OCI-LY7 (cell line): ENCODE data around the gene CDK15. TPM values are rescaled to one million over a fixed set of nuclear protein-coding genes. Genes with fewer than 3 reads are reported as not detected.

Source experiments
- BruUV-seq: library from RNA; stranded (reverse); fragments of 400-500 nt; replicated peaks from 2 replicates; lab custom pipeline; 2021; lab: Mats Ljungman, UMichigan
- CTCF ChIA-PET: fragments of 300-600 bp; sonication (Branson Sonifier 250); formaldehyde crosslinking; loops from one replicate; lab custom pipeline; 2022; ENCODE audit warnings: antibody characterized with exemption; ENCODE audit not compliant: unreplicated experiment; lab: Charles Lee
- POLR2A ChIA-PET: fragments of 300-600 bp; sonication (Branson Sonifier 250); formaldehyde crosslinking; loops from one replicate; lab custom pipeline; 2022; ENCODE audit warnings: antibody characterized with exemption; lab: Charles Lee
- DNase-seq: peaks from one replicate; pipeline ENCODE4 v3.0.0-alpha.2; 2015; ENCODE audit warnings: low spot score
- H2AFZ ChIP-seq: fragments of 200-600 bp; sonication (generic), shearing (Covaris generic); 2 replicates; pipeline ENCODE4 v1.6.1; 2014; ENCODE audit warnings: mild to moderate bottlenecking, antibody characterized with exemption, low read length, moderate library complexity
- H3K27ac ChIP-seq: fragments of 200-600 bp; sonication (generic); 2 replicates; pipeline ENCODE4 v1.5.1; 2014; ENCODE audit warnings: mixed run types, low read depth, mild to moderate bottlenecking, moderate library complexity, low read length, inconsistent platforms; ENCODE audit not compliant: poor library complexity, severe bottlenecking
- H3K36me3 ChIP-seq: fragments of 200-600 bp; sonication (generic); 2 replicates; pipeline ENCODE4 v1.6.1; 2014; ENCODE audit warnings: mild to moderate bottlenecking, antibody characterized with exemption, low read length, moderate library complexity, mixed read lengths; ENCODE audit not compliant: insufficient read depth
- H3K4me1 ChIP-seq: fragments of 200-600 bp; sonication (generic); 2 replicates; pipeline ENCODE4 v1.5.1; 2014; ENCODE audit warnings: mild to moderate bottlenecking, low read length; ENCODE audit not compliant: insufficient read depth, poor library complexity, severe bottlenecking
- H3K4me2 ChIP-seq: fragments of 200-600 bp; sonication (generic); 2 replicates; pipeline ENCODE4 v1.6.1; 2014; ENCODE audit warnings: mild to moderate bottlenecking, low read length
- H3K4me3 ChIP-seq: fragments of 200-600 bp; sonication (generic); 2 replicates; pipeline ENCODE4 v1.5.1; 2014; ENCODE audit warnings: mild to moderate bottlenecking, low read depth, low read length; ENCODE audit not compliant: poor library complexity, severe bottlenecking
- H3K79me2 ChIP-seq: fragments of 200-600 bp; sonication (generic); 2 replicates; pipeline ENCODE4 v1.6.1; 2016; ENCODE audit warnings: low read depth, mild to moderate bottlenecking, low read length, moderate library complexity, mixed read lengths; ENCODE audit not compliant: insufficient read depth
- H3K9me2 ChIP-seq: fragments of 200-600 bp; sonication (generic); 2 replicates; pipeline ENCODE4 v1.6.1; 2016; ENCODE audit warnings: mild to moderate bottlenecking, low read length, mixed read lengths; ENCODE audit not compliant: insufficient read depth
- H3K9me3 ChIP-seq: fragments of 200-600 bp; sonication (generic); 2 replicates; pipeline ENCODE4 v1.6.1; 2014; ENCODE audit warnings: mild to moderate bottlenecking, mixed run types, low read length, mixed read lengths
- H4K20me1 ChIP-seq: fragments of 200-600 bp; sonication (generic); 2 replicates; pipeline ENCODE4 v1.6.1; 2014; ENCODE audit warnings: mild to moderate bottlenecking, antibody characterized with exemption, low read length, moderate library complexity, mixed read lengths; ENCODE audit not compliant: insufficient read depth
- EZH2phosphoT487 ChIP-seq: fragments of 200-600 bp; sonication (generic); IDR thresholded peaks from 2 replicates; pipeline ENCODE4 v1.6.1; 2018; ENCODE audit warnings: low read depth, borderline replicate concordance, mild to moderate bottlenecking, mixed run types, antibody characterized with exemption, low read length, moderate library complexity, mixed read lengths
- intact Hi-C: fragments of 100-400 bp; cut with micrococcal nuclease; formaldehyde crosslinking; loops from one replicate; pipeline ENCODE4 v1.10.0; 2022; ENCODE audit not compliant: unreplicated experiment
- total RNA-seq, 2 experiments: library from RNA; depleted of rRNA in 1 of 2; stranded (reverse); fragments of >200 nt in 1 of 2; shearing (Covaris generic) in 1 of 2; gene quantifications; 2 replicates each; pipeline ENCODE4 v1.2.3, GENCODE V29; 2014 to 2022
- TF ChIP-seq, protein P1 (sequence below): fragments of 200-600 bp; sonication (generic); conservative IDR thresholded peaks from 2 replicates; pipeline ENCODE4 v1.5.1; 2014; ENCODE audit warnings: mild to moderate bottlenecking, antibody characterized with exemption, low read length, moderate library complexity, mixed read lengths

CDK15 gene
- total RNA-seq, 2 experiments from 2014 or later: not detected

DNA sequence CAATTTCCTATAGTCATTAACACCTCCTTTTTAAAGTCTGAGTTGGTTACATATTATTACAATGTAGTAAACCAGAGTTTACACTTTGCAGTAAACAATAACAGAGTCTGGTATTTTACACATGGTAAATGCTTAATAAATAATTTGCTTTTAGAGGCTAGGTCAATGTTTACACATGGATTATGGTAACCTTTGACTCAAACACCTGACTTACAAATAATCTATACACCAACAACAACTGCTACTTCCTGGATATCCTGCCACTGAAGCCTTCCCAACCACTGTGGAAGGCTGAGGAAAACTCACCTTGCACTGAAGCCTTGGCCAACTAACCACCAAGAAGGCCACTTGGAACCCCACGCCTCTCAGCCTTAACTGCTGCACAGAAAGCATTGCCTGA lies 31.0 kb upstream of the CDK15 start:
- no peaks in the 10 kb centered on the region for H3K9me2 ChIP-seq
- no peak for DNase-seq
- ChIA-PET CTCF (no interaction called here), POLR2A (interaction anchor here (1.1 kb wide), 1 partner anchor 11 kb away, joined by 4 read pairs; no protein-coding TSS in a partner anchor)
- no peak overlapping the region for H3K4me2 ChIP-seq
- no peak overlapping the region for H3K4me3 ChIP-seq
- H3K27ac ChIP-seq: no peak overlapping the region
- H4K20me1 ChIP-seq: no peaks in the 10 kb centered on the region
- no peaks in the 10 kb centered on the region for H3K36me3 ChIP-seq
- intact Hi-C loops: no loop called here
- TF ChIP-seq, protein P1, sequence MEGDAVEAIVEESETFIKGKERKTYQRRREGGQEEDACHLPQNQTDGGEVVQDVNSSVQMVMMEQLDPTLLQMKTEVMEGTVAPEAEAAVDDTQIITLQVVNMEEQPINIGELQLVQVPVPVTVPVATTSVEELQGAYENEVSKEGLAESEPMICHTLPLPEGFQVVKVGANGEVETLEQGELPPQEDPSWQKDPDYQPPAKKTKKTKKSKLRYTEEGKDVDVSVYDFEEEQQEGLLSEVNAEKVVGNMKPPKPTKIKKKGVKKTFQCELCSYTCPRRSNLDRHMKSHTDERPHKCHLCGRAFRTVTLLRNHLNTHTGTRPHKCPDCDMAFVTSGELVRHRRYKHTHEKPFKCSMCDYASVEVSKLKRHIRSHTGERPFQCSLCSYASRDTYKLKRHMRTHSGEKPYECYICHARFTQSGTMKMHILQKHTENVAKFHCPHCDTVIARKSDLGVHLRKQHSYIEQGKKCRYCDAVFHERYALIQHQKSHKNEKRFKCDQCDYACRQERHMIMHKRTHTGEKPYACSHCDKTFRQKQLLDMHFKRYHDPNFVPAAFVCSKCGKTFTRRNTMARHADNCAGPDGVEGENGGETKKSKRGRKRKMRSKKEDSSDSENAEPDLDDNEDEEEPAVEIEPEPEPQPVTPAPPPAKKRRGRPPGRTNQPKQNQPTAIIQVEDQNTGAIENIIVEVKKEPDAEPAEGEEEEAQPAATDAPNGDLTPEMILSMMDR: no peak
- no peak for TF ChIP-seq EZH2phosphoT487
- H3K4me1 ChIP-seq: peaks cover 16% of the 10 kb centered on the region
- BruUV-seq: no TSS peak
- no peaks in the 10 kb centered on the region for H3K9me3 ChIP-seq
- no peak overlapping the region for H2AFZ ChIP-seq
- peaks cover 14% of the 10 kb centered on the region for H3K79me2 ChIP-seq

DNA sequence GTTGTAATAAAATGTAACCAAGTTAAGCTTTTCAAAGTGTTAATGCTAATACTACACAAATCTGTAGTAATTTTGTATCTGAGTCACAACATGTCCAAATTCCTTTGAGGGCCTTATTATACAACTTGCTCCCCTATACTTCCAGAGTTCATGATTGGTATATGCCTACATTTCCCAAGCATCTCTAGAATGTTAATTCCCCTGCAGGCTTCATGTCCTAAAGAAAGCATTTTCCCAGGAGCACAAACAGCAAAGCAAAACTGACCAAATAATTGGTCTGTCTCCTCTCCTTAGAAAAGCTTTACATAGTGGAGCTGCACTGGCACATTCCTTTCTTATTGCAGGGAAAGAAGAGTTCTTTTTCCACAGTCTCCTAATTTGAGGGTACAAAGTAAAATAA lies 29.3 kb upstream of the CDK15 start:
- no peak for DNase-seq
- Histone ChIP-seq H3K4me2 (no peak overlapping the region), H4K20me1 (no peaks in the 10 kb centered on the region), H3K27ac (no peak overlapping the region), H3K79me2 (peaks cover 15% of the 10 kb centered on the region), H3K36me3 (no peaks in the 10 kb centered on the region), H2AFZ (no peak overlapping the region), H3K4me3 (no peak overlapping the region), H3K9me3 (no peaks in the 10 kb centered on the region), H3K4me1 (peaks cover 22% of the 10 kb centered on the region), H3K9me2 (no peaks in the 10 kb centered on the region)
- POLR2A ChIA-PET: interaction anchor here (0.7 kb wide), 3 partner anchors 8 to 871 kb away, joined by 3 read pairs; no protein-coding TSS in a partner anchor
- intact Hi-C loops: no loop called here
- CTCF ChIA-PET: no interaction called here
- TF ChIP-seq EZH2phosphoT487: no peak
- TF ChIP-seq, protein P1: no peak
- no TSS peak for BruUV-seq

DNA sequence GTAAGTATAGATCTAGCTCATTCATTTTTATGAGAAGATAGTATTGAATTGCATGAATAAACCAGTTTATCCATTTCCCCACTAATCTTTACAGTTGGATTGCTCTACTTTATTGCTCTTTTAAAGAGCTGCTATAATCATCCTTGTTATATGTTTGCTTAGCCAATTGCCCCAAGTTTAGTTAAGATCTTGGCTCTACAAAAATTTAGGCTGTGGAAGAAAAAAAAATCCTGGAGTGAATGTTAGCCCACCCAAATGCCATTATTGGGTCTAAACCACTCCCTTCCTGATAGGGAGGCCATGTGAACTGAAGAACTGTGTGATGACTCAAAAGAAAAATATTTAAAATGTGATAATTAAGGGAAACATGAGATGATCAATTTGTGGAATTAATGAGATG lies 28.5 kb upstream of the CDK15 start:
- H3K9me2 ChIP-seq: no peaks in the 10 kb centered on the region
- H3K4me2 ChIP-seq: no peak overlapping the region
- ChIA-PET POLR2A (interaction anchor here (0.7 to 1.2 kb wide), 4 partner anchors 10 to 870 kb away, joined by 3 to 5 read pairs (median 3); no protein-coding TSS in a partner anchor), CTCF (interaction anchor here (0.9 kb wide), 1 partner anchor 25 kb away, joined by 3 read pairs; no protein-coding TSS in a partner anchor)
- no peak for DNase-seq
- H3K36me3 ChIP-seq: no peaks in the 10 kb centered on the region
- no peak overlapping the region for H3K27ac ChIP-seq
- TF ChIP-seq, protein P1: no peak
- TF ChIP-seq EZH2phosphoT487: no peak
- no peaks in the 10 kb centered on the region for H4K20me1 ChIP-seq
- H2AFZ ChIP-seq: no peak overlapping the region
- H3K4me3 ChIP-seq: no peak overlapping the region
- no TSS peak for BruUV-seq
- H3K79me2 ChIP-seq: peaks cover 15% of the 10 kb centered on the region
- H3K4me1 ChIP-seq: peaks cover 22% of the 10 kb centered on the region
- intact Hi-C loops: no loop called here
- no peaks in the 10 kb centered on the region for H3K9me3 ChIP-seq
